H1 (cell line): Measurements from ENCODE around the gene COL1A1. TPM values are rescaled to one million over a fixed set of nuclear protein-coding genes. Genes with fewer than 3 reads are reported as not detected.

ENCODE experiments used
- CTCF ChIA-PET: fragments of 300-600 bp; sonication (Branson Sonifier 250); formaldehyde crosslinking; loops from one replicate; lab custom pipeline; 2021; ENCODE audit not compliant: partially characterized antibody; lab: Charles Lee
- POLR2A ChIA-PET: fragments of 300-600 bp; sonication (Branson Sonifier 250); formaldehyde crosslinking; loops from one replicate; lab custom pipeline; 2021; ENCODE audit warnings: inconsistent platforms; ENCODE audit not compliant: partially characterized antibody; lab: Charles Lee
- DNase-seq, 2 experiments: peaks; one replicate each; pipeline versions ENCODE4 v3.0.0 to v3.0.0-alpha.2; 2010 to 2022; ENCODE audit warnings: low spot score in 2 of 2, low read depth in 1 of 2, mixed read lengths in 1 of 2
- FAIRE-seq: peaks from 2 replicates; lab custom pipeline; 2011; peaks lifted over from hg19 to GRCh38; lab: Jason Lieb, UNC
- H2AFZ ChIP-seq: 2 replicates; pipeline ENCODE4 v1.8.1; 2012; ENCODE audit warnings: low read length, inconsistent platforms
- H2AK5ac ChIP-seq: 2 replicates; pipeline ENCODE4 v1.6.1; 2013; ENCODE audit warnings: low read depth, low read length
- H2BK120ac ChIP-seq: replicated peaks from 2 replicates; pipeline ENCODE3; 2013; ENCODE audit warnings: low read depth, low read length, inconsistent platforms
- H2BK12ac ChIP-seq: 2 replicates; pipeline ENCODE4 v1.6.1; 2013; ENCODE audit warnings: low read depth, low read length
- H2BK15ac ChIP-seq: 2 replicates; pipeline ENCODE4 v1.6.1; 2013; ENCODE audit warnings: low read length
- H2BK20ac ChIP-seq: 2 replicates; pipeline ENCODE4 v1.6.1; 2013; ENCODE audit warnings: low read length
- H2BK5ac ChIP-seq: 2 replicates; pipeline ENCODE4 v1.6.1; 2013; ENCODE audit warnings: low read depth, low read length
- H3K14ac ChIP-seq: 2 replicates; pipeline ENCODE4 v1.6.1; 2013; ENCODE audit warnings: inconsistent platforms; ENCODE audit not compliant: insufficient read length
- H3K18ac ChIP-seq: 2 replicates; pipeline ENCODE4 v1.6.1; 2013; ENCODE audit warnings: low read length; ENCODE audit errors: extremely low read depth
- H3K23ac ChIP-seq: 2 replicates; pipeline ENCODE4 v1.6.1; 2013; ENCODE audit warnings: inconsistent platforms; ENCODE audit not compliant: insufficient read length
- H3K23me2 ChIP-seq: 2 replicates; pipeline ENCODE4 v1.6.1; 2013; ENCODE audit warnings: low read depth, low read length
- H3K27ac ChIP-seq: 2 replicates; pipeline ENCODE4 v1.6.1; 2011; ENCODE audit warnings: low read depth, low read length, inconsistent platforms
- H3K27me3 ChIP-seq, 4 experiments: replicated peaks in 1 of 4; 1 replicate in 1 of 4; 2 replicates in 3 of 4; pipeline versions ENCODE4 v1.6.1 to v1.8.1; 2011 to 2013; ENCODE audit warnings: low read length in 3 of 4, mild to moderate bottlenecking in 3 of 4, inconsistent platforms in 2 of 4, mixed read lengths in 2 of 4, moderate library complexity in 1 of 4; ENCODE audit not compliant: control insufficient read depth in 3 of 4, insufficient read depth in 3 of 4; ENCODE audit errors: extremely low read depth in 1 of 4
- H3K36me3 ChIP-seq, 4 experiments: 2 replicates each; pipeline versions ENCODE4 v1.6.1 to v1.8.1; 2011 to 2013; ENCODE audit warnings: mild to moderate bottlenecking in 4 of 4, low read length in 3 of 4, moderate library complexity in 2 of 4, control low read depth in 1 of 4, inconsistent platforms in 1 of 4; ENCODE audit not compliant: insufficient read depth in 4 of 4, control insufficient read depth in 2 of 4
- H3K4ac ChIP-seq: replicated peaks from 2 replicates; pipeline ENCODE3; 2013; ENCODE audit warnings: low read length, low read depth, mixed read lengths, inconsistent platforms; ENCODE audit not compliant: insufficient read length
- H3K4me1 ChIP-seq, 4 experiments: replicated peaks in 1 of 4; 1 replicate in 1 of 4; 2 replicates in 3 of 4; pipeline versions ENCODE4 v1.6.1 to v1.8.1; 2011 to 2013; ENCODE audit warnings: low read length in 3 of 4, inconsistent platforms in 2 of 4, mixed read lengths in 1 of 4; ENCODE audit not compliant: insufficient read depth in 4 of 4, control insufficient read depth in 3 of 4
- H3K4me2 ChIP-seq, 2 experiments: 2 replicates each; pipeline versions ENCODE4 v1.6.1 to v1.8.1; 2011 to 2013; ENCODE audit warnings: low read depth in 2 of 2, low read length in 2 of 2, control low read depth in 1 of 2, inconsistent platforms in 1 of 2, mild to moderate bottlenecking in 1 of 2; ENCODE audit not compliant: insufficient read depth in 1 of 2
- H3K4me3 ChIP-seq, 4 experiments: fragments of 200-600, 300-600 bp in 1 of 4; sonication (generic), shearing (Covaris generic), sonication (Bioruptor Twin) in 1 of 4; 2 replicates each; pipeline versions ENCODE4 v1.5.1 to v1.8.1; 2011 to 2016; ENCODE audit warnings: low read length in 4 of 4, low read depth in 3 of 4, control low read depth in 2 of 4, inconsistent platforms in 2 of 4, mild to moderate bottlenecking in 2 of 4, mixed read lengths in 1 of 4, moderate library complexity in 1 of 4; ENCODE audit not compliant: insufficient read depth in 2 of 4; ENCODE audit errors: extremely low read depth in 1 of 4
- H3K56ac ChIP-seq: replicated peaks from 2 replicates; pipeline ENCODE3; 2013; ENCODE audit warnings: low read depth, mild to moderate bottlenecking, mixed read lengths, low read length, inconsistent platforms; ENCODE audit not compliant: insufficient read length
- H3K79me1 ChIP-seq: 2 replicates; pipeline ENCODE4 v1.6.1; 2013; ENCODE audit warnings: low read depth, low read length, control low read depth
- H3K79me2 ChIP-seq, 2 experiments: 2 replicates each; pipeline versions ENCODE4 v1.6.1 to v1.8.1; 2012 to 2013; ENCODE audit warnings: low read length in 2 of 2, mild to moderate bottlenecking in 2 of 2, inconsistent platforms in 1 of 2; ENCODE audit not compliant: insufficient read depth in 2 of 2, control insufficient read depth in 1 of 2
- H3K9ac ChIP-seq, 4 experiments: replicated peaks in 1 of 4; 1 replicate in 1 of 4; 2 replicates in 3 of 4; pipeline versions ENCODE4 v1.6.1 to v1.8.1; 2011 to 2013; ENCODE audit warnings: low read depth in 3 of 4, low read length in 3 of 4, control low read depth in 2 of 4, mild to moderate bottlenecking in 2 of 4, moderate library complexity in 2 of 4, inconsistent platforms in 1 of 4; ENCODE audit errors: extremely low read depth in 1 of 4
- H3K9me3 ChIP-seq, 2 experiments: 2 replicates each; pipeline versions ENCODE4 v1.6.1 to v1.8.1; 2012 to 2013; ENCODE audit warnings: mild to moderate bottlenecking in 2 of 2, moderate library complexity in 2 of 2, control low read depth in 1 of 2, inconsistent platforms in 1 of 2, low read depth in 1 of 2, low read length in 1 of 2, mixed read lengths in 1 of 2; ENCODE audit not compliant: insufficient read depth in 2 of 2
- H4K20me1 ChIP-seq, 2 experiments: replicated peaks in 1 of 2; 2 replicates each; pipeline versions ENCODE3 to v1.8.1; 2011 to 2013; ENCODE audit warnings: inconsistent platforms in 2 of 2, low read length in 2 of 2, mild to moderate bottlenecking in 1 of 2; ENCODE audit not compliant: insufficient read depth in 2 of 2, control insufficient read depth in 1 of 2
- H4K5ac ChIP-seq: 2 replicates; pipeline ENCODE4 v1.6.1; 2013; ENCODE audit warnings: low read length, low read depth, mixed read lengths, inconsistent platforms; ENCODE audit not compliant: insufficient read length
- H4K8ac ChIP-seq: 2 replicates; pipeline ENCODE4 v1.8.0; 2013; ENCODE audit warnings: mild to moderate bottlenecking, moderate library complexity, low read length, inconsistent platforms; ENCODE audit not compliant: insufficient read depth; ENCODE audit errors: extremely low read depth
- H4K91ac ChIP-seq: replicated peaks from 2 replicates; pipeline ENCODE3; 2013; ENCODE audit warnings: low read length, mixed read lengths, inconsistent platforms; ENCODE audit not compliant: insufficient read length
- BACH1 ChIP-seq: IDR thresholded peaks from 2 replicates; pipeline ENCODE4 v1.6.1; 2012; ENCODE audit warnings: low read length, improper control_type of control experiment
- BRCA1 ChIP-seq: IDR thresholded peaks from 2 replicates; pipeline ENCODE4 v1.6.1; 2012; ENCODE audit warnings: low read depth, low read length, improper control_type of control experiment
- CREB1 ChIP-seq: IDR thresholded peaks from 2 replicates; pipeline ENCODE4 v1.6.1; 2012; ENCODE audit warnings: inconsistent platforms
- JUN ChIP-seq: IDR thresholded peaks from 2 replicates; pipeline ENCODE4 v1.6.1; 2011; ENCODE audit warnings: low read depth, mild to moderate bottlenecking, improper control_type of control experiment, low read length
- NANOG ChIP-seq: IDR thresholded peaks from 2 replicates; pipeline ENCODE4 v1.6.1; 2011; ENCODE audit warnings: low read length, low read depth, mild to moderate bottlenecking, inconsistent platforms; ENCODE audit not compliant: insufficient read depth, poor library complexity, severe bottlenecking
- RBBP5 ChIP-seq: IDR thresholded peaks from 2 replicates; pipeline ENCODE4 v1.7.1; 2012; ENCODE audit warnings: low read depth, mild to moderate bottlenecking, inconsistent platforms, low read length, moderate library complexity, borderline replicate concordance
- SP1 ChIP-seq: IDR thresholded peaks from 2 replicates; pipeline ENCODE4 v1.6.1; 2011; ENCODE audit warnings: low read depth, low read length
- SP4 ChIP-seq: IDR thresholded peaks from 2 replicates; pipeline ENCODE4 v1.6.1; 2012; ENCODE audit warnings: low read length, inconsistent platforms
- WGBS, 2 experiments: shearing (Covaris generic) in 1 of 2; methylation state at CpG; one replicate each; pipeline versions ENCODE4 v1.1.6 to v1.1.7; 2013 to 2015; ENCODE audit warnings: low lambda C conversion rate in 2 of 2, mixed read lengths in 2 of 2, inconsistent platforms in 1 of 2, low coverage in 1 of 2, missing lambda C conversion rate in 1 of 2; ENCODE audit not compliant: insufficient replicate concordance in 2 of 2, insufficient coverage in 1 of 2, insufficient read length in 1 of 2; ENCODE audit errors: extremely low coverage in 1 of 2, missing lambda C conversion rate in 1 of 2; 5-methylcytosine and 5-hydroxymethylcytosine counted together
- polyA plus RNA-seq, 7 experiments: library from polyadenylated mRNA; depleted of rRNA in 3 of 7; stranded (reverse) in 5 of 7; unstranded in 2 of 7; fragments of >200 nt in 5 of 7; fragments of 200-250 nt in 2 of 7; gene quantifications; 1 replicate in 5 of 7; 2 replicates in 1 of 7; 4 replicates in 1 of 7; pipeline versions ENCODE4 v1.2.1 to v1.2.3, GENCODE V29; 2011 to 2013; ENCODE audit warnings: missing spikeins in 2 of 7, mixed read lengths in 2 of 7
- total RNA-seq: library from RNA; stranded (reverse); fragmentation: NEBNext Ultra II Directional; extraction: Animal tissue kit (Norgen Biotek cat#: 25700); gene quantifications from 2 replicates; pipeline ENCODE4 v1.2.1, GENCODE V29; 2021
- TF ChIP-seq, protein P1 (sequence below): IDR thresholded peaks from 2 replicates; pipeline ENCODE4 v1.6.1; 2012; ENCODE audit warnings: low read length, inconsistent platforms
- TF ChIP-seq, protein P2 (sequence below): IDR thresholded peaks from 2 replicates; pipeline ENCODE4 v1.6.1; 2011; ENCODE audit warnings: low read length, improper control_type of control experiment

Gene COL1A1
- total and polyA plus RNA-seq, 2 of the 8 experiments (the other 6 are each of a cell fraction or from before 2014, with no cell fraction given): 14.1 to 80.4 TPM

DNA sequence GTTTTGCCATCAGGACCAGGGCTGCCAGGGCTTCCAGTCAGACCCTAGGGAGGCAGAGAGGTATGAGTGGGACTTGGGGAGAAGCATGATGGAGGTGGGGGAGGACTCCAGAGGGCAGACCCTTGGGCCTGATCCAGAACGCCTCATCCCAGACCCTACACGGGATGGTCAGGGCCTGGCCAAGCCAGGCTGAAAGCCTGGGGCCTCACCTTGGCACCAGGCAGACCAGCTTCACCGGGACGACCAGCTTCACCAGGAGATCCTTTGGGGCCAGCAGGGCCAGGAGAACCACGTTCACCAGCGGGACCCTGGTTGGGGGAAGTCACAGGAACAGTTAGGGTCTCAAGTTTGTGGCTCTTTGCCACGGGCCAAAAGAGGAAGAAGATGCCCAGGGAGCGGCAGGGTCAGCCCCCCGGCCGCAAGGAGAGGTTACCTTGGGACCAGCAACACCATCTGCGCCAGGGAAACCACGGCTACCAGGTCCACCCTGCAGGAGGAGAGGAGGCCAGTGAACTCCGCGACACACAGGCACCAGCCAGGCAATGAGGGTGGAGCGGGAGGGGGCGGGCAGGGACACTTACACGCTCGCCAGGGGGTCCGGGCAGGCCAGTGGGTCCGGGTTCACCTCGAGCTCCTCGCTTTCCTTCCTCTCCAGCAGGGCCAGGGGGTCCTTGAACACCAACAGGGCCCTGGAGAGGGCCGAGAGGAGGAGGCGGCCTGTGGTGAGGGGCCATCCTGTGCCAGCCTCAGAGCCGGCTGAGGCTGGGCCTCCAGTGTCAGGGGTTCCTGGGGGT is 7.1 kb downstream of the COL1A1 start:
- Histone ChIP-seq H3K23me2 (no peaks in the 10 kb centered on the region), H3K79me2 (no peaks in the 10 kb centered on the region), H4K8ac (no peak overlapping the region), H3K36me3 (peaks cover 13 to 63% (median 46%) of the 10 kb centered on the region in 4 experiments), H3K18ac (no peak overlapping the region), H3K4me2 (no peak overlapping the region), H4K91ac (no peak overlapping the region), H2BK12ac (no peak overlapping the region), H3K4me3 (no peak overlapping the region), H2AFZ (no peak overlapping the region), H3K27me3 (no peaks in the 10 kb centered on the region), H3K79me1 (no peaks in the 10 kb centered on the region), H3K56ac (no peak overlapping the region), H3K9me3 (no peaks in the 10 kb centered on the region), H4K5ac (no peak overlapping the region), H3K23ac (no peak overlapping the region), H3K14ac (no peak overlapping the region), H2BK20ac (no peak overlapping the region), H3K4me1 (peaks cover 0 to under 1% (median 0%) of the 10 kb centered on the region in 4 experiments; a peak in 1 of 7 replicates), H2AK5ac (no peak overlapping the region), H3K27ac (no peak overlapping the region), H4K20me1 (peaks cover 0 to 6% of the 10 kb centered on the region in 2 experiments), H3K9ac (no peak overlapping the region), H2BK120ac (no peak overlapping the region), H2BK5ac (no peak overlapping the region), H2BK15ac (no peak overlapping the region), H3K4ac (no peak overlapping the region)
- DNase-seq: no peak
- no peak for FAIRE-seq
- ChIA-PET POLR2A (interaction anchor here (0.9 kb wide), 1 partner anchor 91 kb away, joined by 3 read pairs; no protein-coding TSS in a partner anchor), CTCF (interaction anchor here (0.6 to 5.8 kb wide), 4 partner anchors 16 to 80 kb away, joined by 3 to 43 read pairs (median 12); no protein-coding TSS in a partner anchor)
- WGBS, 2 experiments: 89% methylated on average over 15 of the region's 25 CpGs; no CpG with 5 or more reads in 1 of the 2 experiments
- TF ChIP-seq, protein P1, sequence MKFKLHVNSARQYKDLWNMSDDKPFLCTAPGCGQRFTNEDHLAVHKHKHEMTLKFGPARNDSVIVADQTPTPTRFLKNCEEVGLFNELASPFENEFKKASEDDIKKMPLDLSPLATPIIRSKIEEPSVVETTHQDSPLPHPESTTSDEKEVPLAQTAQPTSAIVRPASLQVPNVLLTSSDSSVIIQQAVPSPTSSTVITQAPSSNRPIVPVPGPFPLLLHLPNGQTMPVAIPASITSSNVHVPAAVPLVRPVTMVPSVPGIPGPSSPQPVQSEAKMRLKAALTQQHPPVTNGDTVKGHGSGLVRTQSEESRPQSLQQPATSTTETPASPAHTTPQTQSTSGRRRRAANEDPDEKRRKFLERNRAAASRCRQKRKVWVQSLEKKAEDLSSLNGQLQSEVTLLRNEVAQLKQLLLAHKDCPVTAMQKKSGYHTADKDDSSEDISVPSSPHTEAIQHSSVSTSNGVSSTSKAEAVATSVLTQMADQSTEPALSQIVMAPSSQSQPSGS: no peak
- TF ChIP-seq JUN (no peak), RBBP5 (no peak), NANOG (no peak), SP4 (no peak), BRCA1 (no peak), CREB1 (no peak), BACH1 (no peak), SP1 (no peak)
- TF ChIP-seq, protein P2, sequence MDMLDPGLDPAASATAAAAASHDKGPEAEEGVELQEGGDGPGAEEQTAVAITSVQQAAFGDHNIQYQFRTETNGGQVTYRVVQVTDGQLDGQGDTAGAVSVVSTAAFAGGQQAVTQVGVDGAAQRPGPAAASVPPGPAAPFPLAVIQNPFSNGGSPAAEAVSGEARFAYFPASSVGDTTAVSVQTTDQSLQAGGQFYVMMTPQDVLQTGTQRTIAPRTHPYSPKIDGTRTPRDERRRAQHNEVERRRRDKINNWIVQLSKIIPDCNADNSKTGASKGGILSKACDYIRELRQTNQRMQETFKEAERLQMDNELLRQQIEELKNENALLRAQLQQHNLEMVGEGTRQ: no peak
